ENCODE results near the gene SPATA46.

SPATA46 gene

GRCh38 chr1:162400790-162401355 is 24.2 kb upstream of the SPATA46 start:
- no peak overlapping the region for H3K4me3 ChIP-seq (replicated peaks; ENCODE audit: low read depth, low read length)
- no peak for DNase-seq (ENCODE audit: extremely low read depth, low read depth)
- no peak for TF ChIP-seq CTCF (IDR thresholded peaks at IDR 0.05; ENCODE audit: low read depth, low read length, missing control alignments)

DNA sequence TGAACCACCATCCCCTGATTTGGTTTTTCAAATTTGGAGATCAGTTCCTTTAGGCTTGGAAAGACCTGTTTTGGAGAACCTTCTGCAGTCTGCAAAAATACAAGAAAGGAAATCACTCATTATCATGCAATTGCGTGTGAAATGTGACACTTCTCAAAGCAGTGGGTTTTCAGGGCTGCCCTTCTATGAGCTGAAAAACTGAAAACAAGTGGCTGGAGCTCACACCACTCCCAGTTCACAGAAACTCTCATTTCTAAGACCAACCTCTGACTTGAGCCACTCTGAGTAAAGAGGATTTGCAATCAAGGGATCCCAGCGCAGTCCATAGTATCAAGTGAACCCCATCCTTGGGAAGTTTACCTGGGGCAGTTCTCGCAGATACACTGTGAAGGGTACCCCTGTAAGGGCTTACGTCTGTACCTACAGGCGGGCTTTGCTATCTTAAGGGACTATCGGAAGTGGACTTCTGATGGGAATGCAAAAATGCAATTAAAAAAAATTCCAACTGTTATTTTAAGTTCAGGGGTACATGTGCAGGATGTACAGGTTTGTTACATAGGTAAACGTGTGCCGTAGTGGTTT is 22.4 kb upstream of the SPATA46 start:
- no peak for DNase-seq (ENCODE audit: extremely low read depth, low read depth)
- H3K4me3 ChIP-seq (replicated peaks; ENCODE audit: low read depth, low read length), result no peak overlapping the region
- TF ChIP-seq CTCF (IDR thresholded peaks at IDR 0.05; ENCODE audit: low read depth, low read length, missing control alignments), result no peak

GRCh38 chr1:162397943-162398560 is 21.4 kb upstream of the SPATA46 start:
- no peak for DNase-seq (ENCODE audit: extremely low read depth, low read depth)
- TF ChIP-seq CTCF (IDR thresholded peaks at IDR 0.05; ENCODE audit: low read depth, low read length, missing control alignments), result no peak
- H3K4me3 ChIP-seq (replicated peaks; ENCODE audit: low read depth, low read length), result no peak overlapping the region

DNA sequence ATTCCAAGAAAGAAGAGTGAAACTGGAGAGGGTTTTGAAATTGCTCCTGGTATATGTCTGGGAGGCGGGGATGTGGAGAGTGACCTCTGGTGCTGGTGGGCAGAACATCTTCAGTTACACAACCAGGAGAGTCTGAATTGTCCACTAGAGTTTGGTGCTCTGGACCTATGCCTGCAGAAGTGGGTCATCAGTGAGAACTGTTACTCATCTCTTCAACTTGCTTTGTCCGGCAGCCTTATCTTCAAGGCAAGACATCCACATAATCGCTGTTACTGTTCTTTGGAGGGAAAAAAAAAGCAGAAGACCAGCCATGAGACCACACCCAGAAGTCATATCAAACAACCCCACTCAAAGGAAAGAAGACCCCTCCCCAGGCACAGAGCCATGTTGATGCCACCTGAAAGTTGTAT is 20.4 kb upstream of the SPATA46 start:
- DNase-seq (ENCODE audit: extremely low read depth, low read depth), result no peak
- TF ChIP-seq CTCF (IDR thresholded peaks at IDR 0.05; ENCODE audit: low read depth, low read length, missing control alignments), result peak; percentile 12

DNA sequence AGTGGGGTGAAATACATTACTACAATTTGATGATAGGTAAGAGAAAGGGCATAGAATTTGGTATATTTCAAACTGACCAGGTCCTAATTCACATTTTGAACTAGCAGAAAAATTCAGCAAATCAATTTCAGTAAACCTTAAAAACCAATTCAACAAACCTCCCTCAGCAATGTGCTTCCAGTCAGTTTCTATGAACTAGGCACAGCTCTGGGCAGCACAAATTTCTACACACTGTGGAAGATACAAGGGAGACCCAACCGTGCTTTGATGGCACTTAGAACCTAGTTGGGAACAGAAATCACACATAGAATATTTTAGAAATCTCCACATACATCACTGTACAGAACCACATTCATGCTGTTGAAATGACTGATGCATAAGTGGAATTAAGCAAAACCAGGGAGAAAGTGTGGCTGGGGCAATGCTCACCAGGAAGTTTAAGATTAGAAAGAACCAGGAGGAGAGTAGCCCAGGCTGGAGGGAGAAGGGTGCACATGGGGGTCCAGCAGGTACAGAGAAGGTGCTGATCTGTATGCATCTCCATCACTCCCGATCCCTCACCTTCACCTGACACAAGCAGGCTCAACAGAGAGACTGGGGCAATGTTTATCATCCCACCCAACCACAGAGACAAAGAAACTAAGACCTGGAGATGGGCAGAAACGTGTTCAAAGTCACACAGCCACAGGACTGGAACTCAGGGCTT is 19.7 kb upstream of the SPATA46 start:
- no peak for DNase-seq (ENCODE audit: extremely low read depth, low read depth)
- no peak for TF ChIP-seq CTCF (IDR thresholded peaks at IDR 0.05; ENCODE audit: low read depth, low read length, missing control alignments)
- H3K4me3 ChIP-seq (replicated peaks; ENCODE audit: low read depth, low read length), result no peak overlapping the region

More for the DNA sequence above, 20.4 kb upstream of the SPATA46 start:
- H3K4me3 ChIP-seq (replicated peaks; ENCODE audit: low read depth, low read length), result no peak overlapping the region

GRCh38 chr1:162391790-162392563 is 15.3 kb upstream of the SPATA46 start:
- no peak for DNase-seq (ENCODE audit: extremely low read depth, low read depth)
- H3K4me3 ChIP-seq (replicated peaks; ENCODE audit: low read depth, low read length), result no peak overlapping the region
- peak; percentile 79 for TF ChIP-seq CTCF (IDR thresholded peaks at IDR 0.05; ENCODE audit: low read depth, low read length, missing control alignments)

Data from HFF-Myc (cell line).